Endothelial cell of umbilical vein (primary cell): ENCODE data around the gene SLC1A3. TPM values are rescaled to one million over a fixed set of nuclear protein-coding genes. Genes with fewer than 3 reads are reported as not detected.

Source experiments
- BruUV-seq: library from RNA; stranded (reverse); fragments of 400-500 nt; replicated peaks from 2 replicates; lab custom pipeline; 2021; lab: Mats Ljungman, UMichigan
- CTCF ChIA-PET: fragments of 300-600, 350-600 bp; sonication (Branson Sonifier 250); formaldehyde crosslinking; loops from one replicate; lab custom pipeline; 2021; ENCODE audit warnings: antibody characterized with exemption, inconsistent platforms; lab: Charles Lee
- POLR2A ChIA-PET: fragments of 300-600, 350-600 bp; sonication (Branson Sonifier 250); formaldehyde crosslinking; loops from one replicate; lab custom pipeline; 2021; ENCODE audit warnings: antibody characterized with exemption, inconsistent platforms; lab: Charles Lee
- DNase-seq: peaks from one replicate; pipeline ENCODE4 v3.0.0-alpha.2; 2011; ENCODE audit warnings: low read depth, low spot score
- FAIRE-seq: peaks from 2 replicates; lab custom pipeline; 2011; peaks lifted over from hg19 to GRCh38; lab: Jason Lieb, UNC
- H2AFZ ChIP-seq: 2 replicates; pipeline ENCODE4 v1.6.0; 2012; ENCODE audit warnings: low read depth, low read length, control low read depth, inconsistent platforms
- H3K27ac ChIP-seq: 2 replicates; pipeline ENCODE4 v1.5.1; 2011; ENCODE audit warnings: low read depth, mild to moderate bottlenecking, control low read depth, low read length, moderate library complexity; ENCODE audit not compliant: insufficient read depth
- H3K27me3 ChIP-seq, 2 experiments: 2 replicates each; pipeline versions ENCODE4 v1.6.0 to v1.6.1; 2011; ENCODE audit warnings: low read length in 2 of 2, mixed read lengths in 1 of 2; ENCODE audit not compliant: control insufficient read depth in 2 of 2, insufficient read depth in 2 of 2
- H3K36me3 ChIP-seq, 2 experiments: 2 replicates in 1 of 2; 3 replicates in 1 of 2; pipeline ENCODE4 v1.5.1; 2011; ENCODE audit warnings: low read length in 2 of 2, mild to moderate bottlenecking in 1 of 2, moderate library complexity in 1 of 2; ENCODE audit not compliant: control insufficient read depth in 2 of 2, insufficient read depth in 2 of 2; ENCODE audit errors: extremely low read depth in 1 of 2
- H3K4me1 ChIP-seq: 3 replicates; pipeline ENCODE4 v1.5.1; 2011; ENCODE audit warnings: mild to moderate bottlenecking, low read length; ENCODE audit not compliant: control insufficient read depth, insufficient read depth; ENCODE audit errors: extremely low read depth
- H3K4me2 ChIP-seq: 2 replicates; pipeline ENCODE4 v1.6.1; 2011; ENCODE audit warnings: low read length, control low read depth, mixed read lengths; ENCODE audit not compliant: insufficient read depth
- H3K4me3 ChIP-seq, 3 experiments: fragments of 200-600 bp in 1 of 3; sonication (generic), shearing (Covaris generic) in 1 of 3; replicated peaks in 1 of 3; 2 replicates each; pipeline ENCODE4 v1.5.1; 2011 to 2016; ENCODE audit warnings: control low read depth in 3 of 3, low read length in 3 of 3, mild to moderate bottlenecking in 2 of 3, inconsistent platforms in 1 of 3, low read depth in 1 of 3, moderate library complexity in 1 of 3; ENCODE audit not compliant: insufficient read depth in 1 of 3
- H3K79me2 ChIP-seq: 2 replicates; pipeline ENCODE4 v1.6.0; 2012; ENCODE audit warnings: low read length, inconsistent platforms; ENCODE audit not compliant: control insufficient read depth, insufficient read depth
- H3K9ac ChIP-seq: replicated peaks from 2 replicates; pipeline ENCODE3; 2011; ENCODE audit warnings: low read length, control low read depth; ENCODE audit not compliant: insufficient read depth; ENCODE audit errors: extremely low read depth
- H3K9me1 ChIP-seq: replicated peaks from 3 replicates; pipeline ENCODE4 v1.6.0; 2011; ENCODE audit warnings: mild to moderate bottlenecking, low read length; ENCODE audit not compliant: control insufficient read depth, insufficient read depth; ENCODE audit errors: extremely low read depth
- H3K9me3 ChIP-seq: replicated peaks from 2 replicates; pipeline ENCODE4 v1.5.1; 2012; ENCODE audit warnings: low read length, inconsistent platforms; ENCODE audit not compliant: control insufficient read depth, insufficient read depth
- H4K20me1 ChIP-seq: replicated peaks from 2 replicates; pipeline ENCODE3; 2011; ENCODE audit warnings: mild to moderate bottlenecking, low read length; ENCODE audit not compliant: control insufficient read depth, insufficient read depth; ENCODE audit errors: extremely low read depth
- CTCF ChIP-seq, 2 donors: IDR thresholded peaks; 1 replicate in 1 of 2; 2 replicates in 1 of 2; pipeline ENCODE4 v1.5.1; 2011; ENCODE audit warnings: low read length in 2 of 2, mild to moderate bottlenecking in 2 of 2, moderate library complexity in 2 of 2, control low read depth in 1 of 2, inconsistent platforms in 1 of 2, low read depth in 1 of 2; ENCODE audit not compliant: insufficient read depth in 1 of 2; ENCODE audit errors: extremely low read depth in 1 of 2
- EZH2 ChIP-seq: IDR thresholded peaks from 2 replicates; pipeline ENCODE4 v1.6.1; 2012; ENCODE audit warnings: borderline replicate concordance, low read depth, mild to moderate bottlenecking, moderate library complexity, low read length, inconsistent platforms; ENCODE audit not compliant: severe bottlenecking
- FOS ChIP-seq: IDR thresholded peaks from 2 replicates; pipeline ENCODE4 v1.6.1; 2011; ENCODE audit warnings: mild to moderate bottlenecking, low read length, moderate library complexity, borderline replicate concordance; ENCODE audit not compliant: insufficient read depth
- GATA2 ChIP-seq: IDR thresholded peaks from 2 replicates; pipeline ENCODE4 v1.7.0; 2011; ENCODE audit warnings: low read depth, mild to moderate bottlenecking, moderate library complexity, mixed read lengths, low read length; ENCODE audit not compliant: insufficient read length, insufficient read depth
- JUN ChIP-seq: IDR thresholded peaks from 2 replicates; pipeline ENCODE4 v1.6.1; 2011; ENCODE audit warnings: borderline replicate concordance, low read depth; ENCODE audit not compliant: insufficient read length, insufficient read depth
- MAX ChIP-seq: IDR thresholded peaks from 2 replicates; pipeline ENCODE4 v1.6.1; 2011; ENCODE audit not compliant: insufficient read depth, insufficient read length
- MYC ChIP-seq: IDR thresholded peaks from one replicate; pipeline ENCODE4 v1.6.1; 2011; ENCODE audit warnings: mild to moderate bottlenecking, low read depth, low read length
- POLR2A ChIP-seq: IDR thresholded peaks from 2 replicates; pipeline ENCODE4 v1.6.1; 2012; ENCODE audit warnings: low read depth, mild to moderate bottlenecking, control low read depth, low read length
- POLR2AphosphoS5 ChIP-seq: IDR thresholded peaks from 2 replicates; pipeline ENCODE4 v1.6.1; 2012; ENCODE audit warnings: low read depth, mild to moderate bottlenecking, control low read depth, low read length, moderate library complexity; ENCODE audit not compliant: insufficient read depth
- dilution Hi-C: fragments of 300-500 bp; cut with MboI; formaldehyde crosslinking; loops from one replicate; pipeline ENCODE4 v1.15.0; 2019; ENCODE audit warnings: low sequenced_read_pairs; ENCODE audit not compliant: extremely low pct_ligation_motif_present
- intact Hi-C: fragments of 100-400 bp; cut with micrococcal nuclease; formaldehyde crosslinking; loops from one replicate; pipeline ENCODE4 v1.10.0; 2022
- polyA plus RNA-seq, 4 experiments: library from polyadenylated mRNA; depleted of rRNA in 3 of 4; stranded (reverse) in 3 of 4; unstranded in 1 of 4; fragments of >200 nt; gene quantifications; 2 replicates each; pipeline versions ENCODE4 v1.2.1 to v1.2.3, GENCODE V29; 2011 to 2012; ENCODE audit warnings: missing spikeins in 1 of 4
- total RNA-seq: library from RNA; stranded (reverse); gene quantifications from 2 replicates; pipeline ENCODE4 v1.2.3, GENCODE V29; 2021

Gene SLC1A3
- total and polyA plus RNA-seq, 2 donors (not counting 3 experiments of a cell fraction or from before 2014, with no cell fraction given), result 0.36 TPM; not detected in 1

- no TSS peak for BruUV-seq
- Histone ChIP-seq H3K9me1 (no peaks in the 10 kb centered on the region), H3K4me1 (no peaks in the 10 kb centered on the region), H3K9ac (no peak overlapping the region), H3K27me3 (peaks cover 0 to 2% of the 10 kb centered on the region in 2 experiments), H3K9me3 (no peaks in the 10 kb centered on the region), H3K4me2 (no peak overlapping the region), H3K36me3 (no peaks in the 10 kb centered on the region), H2AFZ (no peak overlapping the region), H3K27ac (no peak overlapping the region), H3K79me2 (no peaks in the 10 kb centered on the region), H3K4me3 (no peak overlapping the region), H4K20me1 (no peaks in the 10 kb centered on the region)
- dilution Hi-C loops (no loop called here), intact Hi-C loops (no loop called here)
- no peak for DNase-seq
- TF ChIP-seq GATA2, result no peak
- TF ChIP-seq MYC, result no peak
- no peak for TF ChIP-seq MAX
- TF ChIP-seq POLR2AphosphoS5, result no peak
- TF ChIP-seq POLR2A, result no peak
- TF ChIP-seq CTCF (IDR thresholded peaks at IDR 0.05; ENCODE audit: extremely low read depth in 1 of 2, insufficient read depth in 1 of 2, low read depth in 1 of 2, low read length in 2 of 2), result no peak
- TF ChIP-seq JUN, result no peak
- TF ChIP-seq FOS, result no peak
- TF ChIP-seq EZH2, result no peak
- CTCF ChIA-PET, result interaction anchor here (1.5 kb wide), 1 partner anchor 11 kb away, joined by 4 read pairs; no protein-coding TSS in a partner anchor
- no peak for FAIRE-seq
- POLR2A ChIA-PET, result no interaction called here
These were observed 73.0 kb downstream of the SLC1A3 start for GRCh38 chr5:36679221-36679989.
